ENCODE measurements around the gene TMEM267.
"Not testable (repeated sequence)": the region's sequence is repeated elsewhere in the genome, so short reads cannot be mapped to it uniquely, and the experiment has no call there.

The TMEM267 gene

DNA sequence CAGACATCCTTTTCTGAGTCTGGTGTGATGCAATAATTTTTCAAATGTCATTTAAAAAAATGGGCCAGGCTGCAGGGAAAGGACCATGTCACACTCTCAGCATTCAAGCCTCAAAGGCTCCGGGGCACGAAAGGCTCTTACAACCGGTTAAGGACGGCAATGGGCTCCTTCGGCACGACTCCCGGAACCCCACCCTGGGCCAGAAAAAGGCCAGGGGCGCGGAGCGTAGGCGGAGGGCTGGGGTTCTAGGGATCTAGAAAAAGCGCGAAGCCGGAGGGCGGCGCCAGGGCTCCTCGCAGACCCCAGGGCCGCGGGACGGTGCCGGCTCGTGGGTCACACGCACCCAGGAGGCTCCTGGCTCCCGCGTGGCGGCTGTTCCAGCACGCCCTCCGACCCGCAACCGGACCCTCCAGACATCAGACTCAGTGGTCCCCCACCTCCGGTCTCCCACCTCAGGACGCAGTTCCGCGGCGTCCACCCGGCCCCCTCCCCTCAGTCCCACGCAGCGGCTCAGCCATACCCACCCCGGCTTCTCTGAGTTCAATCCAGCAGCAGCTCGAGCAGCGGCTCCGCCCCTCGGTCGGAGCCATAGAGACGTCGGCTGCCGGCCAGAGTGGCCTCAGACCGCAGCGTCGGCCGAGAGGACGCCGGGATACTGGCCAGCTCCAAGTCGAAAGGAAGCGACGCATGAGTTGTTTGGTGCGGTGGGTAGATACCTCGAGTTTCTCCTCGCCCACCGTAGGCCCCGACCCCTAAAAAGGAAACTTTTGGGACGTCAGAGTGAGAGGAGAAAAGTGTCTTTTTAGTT, at the start of gene TMEM267:
Gene TMEM267 (minus strand): TSS at position 568 of the 808 bp plus-strand sequence. CDS start 29,896 bp downstream, outside the sequence.
- DNase-seq (ENCODE audit: low read depth in 3 of 3, low spot score in 1 of 3): peak; percentile 59 to 74 (median 69)

DNA sequence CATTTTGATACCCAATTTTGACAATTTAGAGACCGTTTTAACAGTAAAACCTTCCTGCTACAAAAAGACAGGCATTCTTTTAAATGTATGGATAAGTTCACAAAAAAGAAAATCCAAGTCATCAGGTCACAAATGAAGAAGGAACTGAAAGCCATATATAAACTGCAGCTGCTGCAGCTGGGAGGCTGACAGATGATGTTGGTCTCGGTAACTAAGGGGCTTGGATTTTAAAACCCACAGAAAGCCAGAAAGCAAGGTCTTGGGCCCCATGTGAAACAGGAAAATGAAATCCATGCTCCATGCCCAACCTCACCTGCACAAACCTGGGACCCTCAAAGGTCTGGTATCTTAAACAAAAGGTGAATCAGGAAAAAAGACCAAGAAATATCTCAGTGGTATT, 47.0 kb upstream of the TMEM267 start:
- DNase-seq (ENCODE audit: low read depth in 3 of 3, low spot score in 1 of 3): no peak

DNA sequence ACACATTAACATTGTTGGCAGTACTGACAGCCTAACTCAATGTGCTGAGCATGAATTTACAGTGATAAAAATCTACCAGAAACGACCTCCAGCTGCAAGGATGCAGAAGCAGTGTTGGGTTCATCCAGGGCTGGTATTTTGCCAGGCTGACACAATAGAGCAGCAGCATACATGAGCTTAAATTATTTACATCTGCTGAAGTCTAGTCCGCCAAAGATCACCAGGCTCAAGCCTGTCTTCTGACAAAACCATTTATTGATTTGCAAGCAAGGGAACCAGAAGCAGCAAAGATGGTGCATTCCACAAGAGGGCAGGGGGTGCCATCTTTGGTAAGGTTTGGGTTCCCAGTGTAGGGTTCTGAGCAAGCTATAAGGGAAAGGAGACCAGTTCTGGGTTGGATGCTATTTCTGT, 40.0 kb upstream of the TMEM267 start:
- DNase-seq (ENCODE audit: low read depth in 3 of 3, low spot score in 1 of 3): no peak

DNA sequence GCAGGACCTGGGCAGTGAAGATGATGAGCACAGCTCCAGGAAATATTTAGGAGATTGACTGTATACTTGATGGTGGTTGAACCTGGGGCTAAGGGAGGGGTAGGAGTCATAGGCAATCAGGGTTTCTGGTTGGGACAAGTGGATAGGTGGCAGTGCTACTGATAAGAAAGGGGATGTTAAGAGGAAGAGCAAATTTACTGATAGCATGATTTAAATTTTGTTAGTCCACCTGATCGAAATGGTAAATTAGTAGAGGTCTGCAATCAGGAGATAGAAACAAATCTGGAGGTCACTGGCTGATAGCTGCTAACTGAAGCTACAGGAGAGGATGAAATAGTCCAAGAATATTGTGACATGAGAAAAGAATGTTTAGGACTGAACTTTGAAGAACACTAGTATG, 37.0 kb upstream of the TMEM267 start:
- no peak for DNase-seq (ENCODE audit: low read depth in 3 of 3, low spot score in 1 of 3)

DNA sequence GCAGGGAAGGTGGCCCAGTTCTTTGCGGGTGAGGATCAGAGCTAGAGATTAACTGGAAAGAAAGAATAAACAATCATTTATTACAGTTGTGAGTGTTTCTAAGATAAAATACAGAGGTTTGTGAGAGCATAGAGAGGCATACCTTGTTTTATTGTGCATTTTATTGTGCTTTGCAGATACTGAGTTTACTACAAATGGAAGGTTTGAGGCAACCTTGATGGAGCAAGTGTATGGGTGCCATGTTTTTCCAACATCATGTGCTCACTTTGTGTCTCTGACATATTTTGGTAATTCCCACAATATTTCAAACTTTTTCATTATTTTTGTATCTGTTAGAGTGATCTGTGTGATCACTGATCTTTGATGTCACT, 32.0 kb upstream of the TMEM267 start:
- DNase-seq (ENCODE audit: low read depth in 3 of 3, low spot score in 1 of 3): no peak

DNA sequence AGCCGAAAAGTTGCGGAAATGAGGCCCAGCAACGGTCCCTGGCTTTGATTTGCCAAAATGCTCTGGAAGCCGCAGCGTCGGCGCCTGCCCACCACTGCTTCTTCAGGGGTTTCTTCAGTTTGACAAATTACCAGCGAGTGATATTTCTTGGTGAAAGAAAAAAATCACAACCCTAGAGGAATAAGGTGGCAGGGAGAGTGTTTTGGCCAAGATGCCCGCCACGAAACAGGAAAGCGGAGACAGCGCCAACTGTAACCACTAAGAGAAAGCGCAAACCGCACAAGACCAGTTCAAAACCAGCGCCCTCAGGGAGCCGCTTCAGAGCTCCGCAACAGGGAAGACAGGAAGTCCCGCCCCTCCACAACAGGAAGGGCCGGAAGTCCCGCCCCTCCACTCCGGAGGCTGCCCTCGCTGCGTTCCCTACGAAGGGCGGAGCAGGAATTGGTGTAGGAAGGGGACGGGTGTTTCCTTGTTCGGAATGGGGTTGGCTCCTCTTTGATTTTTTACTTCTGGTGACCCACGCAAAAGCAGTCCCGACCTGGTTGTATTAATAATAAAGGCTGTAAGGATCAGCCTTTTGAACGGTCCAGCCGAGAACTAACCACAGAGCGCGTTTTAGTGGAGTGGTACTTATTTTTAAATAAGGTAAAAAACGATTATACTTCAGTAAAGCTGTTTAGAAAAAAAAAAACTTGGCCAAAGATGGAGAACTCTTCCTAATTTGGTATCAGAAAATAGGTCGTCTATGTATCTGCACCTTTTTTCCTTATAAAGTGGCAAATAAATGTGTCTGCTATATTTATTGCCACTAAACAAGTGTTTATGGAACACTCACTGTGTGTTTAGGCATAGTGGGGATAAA, 31.4 kb upstream of the TMEM267 start, which contains the start of gene C5orf34:
Gene C5orf34 (minus strand): TSS at position 333 of the 862 bp plus-strand sequence. CDS start 5,809 bp downstream, outside the sequence.
- DNase-seq (ENCODE audit: low read depth in 3 of 3, low spot score in 1 of 3): peak; percentile 85 to 96 (median 87)

GRCh38 chr5:43514471-43514815, 30.8 kb upstream of the TMEM267 start:
- peak in 1 of 3 donors; percentile 10 for DNase-seq (ENCODE audit: low read depth in 3 of 3, low spot score in 1 of 3)

DNA sequence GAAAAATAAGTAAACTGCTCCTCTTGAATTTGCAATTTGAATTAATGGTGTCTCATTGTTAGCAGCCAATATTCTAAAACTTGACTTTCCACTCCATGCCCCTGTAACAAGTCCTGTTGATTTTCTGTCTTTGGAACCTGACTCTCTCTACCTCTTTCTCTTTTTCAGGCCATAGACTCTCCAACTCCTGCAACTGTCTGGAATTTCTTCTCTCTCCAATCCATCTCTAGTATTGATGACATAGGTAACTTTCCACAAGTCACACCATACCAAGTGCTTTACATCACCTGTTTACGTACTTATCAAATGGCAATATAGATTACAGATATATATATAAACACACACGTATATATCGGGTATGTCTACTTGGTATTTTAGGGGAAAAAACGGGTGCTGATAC, 30.4 kb upstream of the TMEM267 start:
- DNase-seq (ENCODE audit: low read depth in 3 of 3, low spot score in 1 of 3): no peak

GRCh38 chr5:43511062-43511461, 27.4 kb upstream of the TMEM267 start:
- DNase-seq (ENCODE audit: low read depth in 3 of 3, low spot score in 1 of 3): not testable (repeated sequence)

GRCh38 chr5:43498581-43498980, 14.9 kb upstream of the TMEM267 start:
- DNase-seq (ENCODE audit: low read depth in 3 of 3, low spot score in 1 of 3): no peak

DNA sequence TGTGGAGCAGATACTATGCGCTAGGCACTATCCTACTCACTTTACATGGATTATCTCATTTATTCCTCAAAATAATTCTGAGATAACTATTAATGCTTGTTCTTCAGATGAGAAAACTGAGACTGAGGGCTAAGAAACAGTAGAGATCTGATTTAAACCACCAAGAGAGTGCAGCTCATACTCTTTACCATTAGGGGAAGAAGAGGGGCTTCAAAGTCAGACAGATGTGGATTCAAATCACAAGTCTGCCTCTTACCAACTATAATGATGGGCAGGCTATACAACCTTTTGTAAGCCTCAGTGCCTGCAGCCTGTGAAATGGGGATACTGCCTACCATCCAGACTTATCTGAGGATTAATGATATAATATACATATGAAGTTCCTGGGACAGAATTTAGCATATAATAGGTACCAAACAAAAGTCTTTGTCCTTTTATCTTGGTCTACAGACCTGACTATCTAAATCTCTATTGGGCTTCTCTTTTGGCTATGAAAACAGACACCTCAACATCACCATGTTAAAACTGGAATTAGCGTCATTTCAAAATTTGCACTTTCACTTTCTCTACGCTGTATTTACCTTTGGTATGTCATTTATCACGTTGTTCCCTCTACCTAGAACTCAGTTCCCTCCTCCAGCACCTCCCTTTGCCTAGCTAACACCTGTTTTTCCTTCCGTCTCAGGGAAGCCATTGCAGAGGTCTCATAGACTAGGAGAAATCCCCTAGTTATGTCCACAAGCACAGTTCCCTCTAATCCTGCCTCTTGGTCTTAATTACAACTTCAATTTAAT, 13.8 kb upstream of the TMEM267 start:
- DNase-seq (ENCODE audit: low read depth in 3 of 3, low spot score in 1 of 3): no peak

DNA sequence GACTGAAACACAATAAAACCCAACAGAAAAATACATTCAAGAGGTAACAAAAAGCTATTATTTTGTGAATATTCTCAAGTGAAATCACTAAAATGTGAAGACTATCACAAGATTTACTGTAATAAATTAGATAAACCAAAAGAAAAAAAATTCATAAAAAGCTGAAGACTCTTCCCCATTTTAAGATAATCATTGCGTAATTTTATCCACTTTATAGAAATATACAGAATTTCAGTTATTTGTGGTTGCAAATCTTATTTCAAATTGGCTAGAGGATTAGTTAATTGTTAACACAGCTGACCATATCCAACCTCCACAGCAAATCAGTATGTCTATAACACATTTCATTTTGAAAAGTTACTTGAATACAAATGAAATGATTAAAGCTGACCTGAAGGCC, 7.7 kb upstream of the TMEM267 start:
- no peak for DNase-seq (ENCODE audit: low read depth in 3 of 3, low spot score in 1 of 3)

GRCh38 chr5:43486353-43486752, 2.7 kb upstream of the TMEM267 start:
- DNase-seq (ENCODE audit: low read depth in 3 of 3, low spot score in 1 of 3): no peak

DNA sequence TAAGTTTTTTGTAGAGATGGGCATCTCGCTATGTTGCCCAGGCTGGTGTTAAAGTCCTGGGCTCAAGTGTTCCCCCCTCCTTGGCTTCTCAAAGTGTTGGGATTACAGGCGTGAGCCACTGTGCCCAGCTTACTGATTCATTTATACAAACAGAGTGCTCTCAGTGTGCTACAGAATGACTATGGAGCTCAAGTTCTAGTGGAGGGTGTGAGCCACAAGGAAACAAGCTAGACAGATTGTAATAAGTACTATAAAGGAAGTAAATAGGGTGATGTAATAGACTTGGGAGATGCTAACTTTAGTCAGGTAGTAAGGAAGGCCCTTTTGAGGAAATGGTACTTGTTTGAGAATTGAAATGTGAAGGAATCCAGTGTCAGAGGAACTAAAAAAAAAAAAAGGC, 1.7 kb upstream of the TMEM267 start:
- no peak for DNase-seq (ENCODE audit: low read depth in 3 of 3, low spot score in 1 of 3)

DNA sequence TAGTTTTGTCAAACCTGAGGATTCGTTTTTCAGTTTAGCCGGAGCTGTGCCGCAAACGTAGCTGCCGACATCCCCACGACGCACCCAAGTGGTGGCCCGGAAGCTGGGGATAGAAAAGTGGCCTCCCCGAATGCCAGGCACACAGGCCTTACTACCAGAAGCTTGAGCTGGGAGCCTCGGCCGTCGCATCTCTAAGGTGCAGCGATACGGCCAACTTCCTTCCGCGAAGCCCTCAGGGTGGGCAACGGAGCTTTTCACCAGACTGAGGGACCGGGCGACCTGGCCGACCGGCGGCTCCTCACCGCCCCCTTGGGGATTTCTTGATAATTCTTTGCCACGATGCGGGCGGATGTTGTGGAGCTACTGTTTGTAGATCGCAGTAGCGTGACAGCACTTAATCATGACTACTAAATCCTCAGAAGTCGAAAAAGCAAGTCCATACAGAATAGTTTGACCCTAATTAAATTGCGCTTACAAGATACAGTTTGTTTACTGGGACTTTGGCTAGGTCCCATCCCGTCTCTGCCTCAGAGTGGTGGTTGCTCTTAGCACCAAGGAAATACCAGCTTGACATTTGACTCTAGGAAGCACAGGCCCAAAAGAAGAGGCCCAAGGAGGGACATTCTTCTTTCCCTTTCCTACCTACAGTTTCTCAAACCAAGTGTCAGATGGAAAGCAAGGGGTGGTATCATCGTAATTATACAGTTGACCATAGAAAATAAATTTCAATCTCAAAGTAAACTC, 613 bp upstream of the TMEM267 start:
- DNase-seq (ENCODE audit: low read depth in 3 of 3, low spot score in 1 of 3): peak; percentile 57 to 72 (median 67)

- DNase-seq (ENCODE audit: low read depth in 3 of 3, low spot score in 1 of 3): no peak
These were observed 971 bp downstream of the TMEM267 start for GRCh38 chr5:43482490-43483297.

- DNase-seq (ENCODE audit: low read depth in 3 of 3, low spot score in 1 of 3): no peak
These were observed 13.8 kb downstream of the TMEM267 start for GRCh38 chr5:43469671-43470391.

GRCh38 chr5:43467100-43467499, 16.6 kb downstream of the TMEM267 start:
- no peak for DNase-seq (ENCODE audit: low read depth in 3 of 3, low spot score in 1 of 3)

DNA sequence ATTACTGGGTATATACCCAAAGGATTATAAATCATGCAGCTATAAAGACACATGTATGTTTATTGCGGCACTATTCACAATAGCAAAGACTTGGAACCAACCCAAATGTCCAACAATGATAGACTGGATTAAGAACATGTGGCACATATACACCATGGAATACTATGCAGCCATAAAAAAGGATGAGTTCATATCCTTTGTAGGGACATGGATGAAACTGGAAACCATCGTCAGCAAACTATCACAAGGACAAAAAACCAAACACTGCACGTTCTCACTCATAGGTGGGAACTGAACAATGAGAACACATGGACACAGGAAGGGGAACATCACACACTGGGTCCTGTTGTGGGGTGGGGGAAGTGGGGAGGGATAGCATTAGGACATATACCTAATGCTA, 18.2 kb downstream of the TMEM267 start:
- not testable (repeated sequence) for DNase-seq (ENCODE audit: low read depth in 3 of 3, low spot score in 1 of 3)
